CD4-positive, CD25-positive, alpha-beta regulatory T cell (primary cell): ENCODE results near the gene NEK11. TPM values are rescaled to one million over a fixed set of nuclear protein-coding genes. Genes with fewer than 3 reads are reported as not detected.
"Not testable (repeated sequence)": the region's sequence is repeated elsewhere in the genome, so short reads cannot be mapped to it uniquely, and the experiment has no call there.

Experiments
- ATAC-seq, 2 donors: fragments of 150-1000 bp; cut with Tn5 transposase; one replicate each; pipeline ENCODE4 v1.10.0; 2021; ENCODE audit warnings: low read depth in 2 of 2, moderate number of reproducible peaks in 2 of 2, moderate library complexity in 1 of 2
- DNase-seq, 3 donors: peaks; one replicate each; pipeline versions ENCODE4 v3.0.0 to v3.0.0-alpha.2; 2012 to 2022; ENCODE audit warnings: mixed read lengths in 1 of 3
- H3K27ac ChIP-seq: one replicate; pipeline ENCODE4 v1.7.0; 2013; ENCODE audit warnings: mild to moderate bottlenecking, low read length; ENCODE audit not compliant: insufficient read depth, poor library complexity, severe bottlenecking
- H3K27me3 ChIP-seq: one replicate; pipeline ENCODE4 v1.7.0; 2013; ENCODE audit warnings: low read length; ENCODE audit not compliant: control insufficient read depth, insufficient read depth
- H3K36me3 ChIP-seq: one replicate; pipeline ENCODE4 v1.7.0; 2013; ENCODE audit warnings: mild to moderate bottlenecking, low read length, moderate library complexity; ENCODE audit not compliant: control insufficient read depth, insufficient read depth
- H3K4me1 ChIP-seq: 2 replicates; pipeline ENCODE4 v1.7.0; 2013; ENCODE audit warnings: mild to moderate bottlenecking, low read length; ENCODE audit not compliant: insufficient read depth, control insufficient read depth, poor library complexity, severe bottlenecking
- H3K4me3 ChIP-seq: one replicate; pipeline ENCODE4 v1.7.0; 2013; ENCODE audit warnings: low read depth, mild to moderate bottlenecking, low read length, moderate library complexity
- H3K9me3 ChIP-seq, 2 experiments: 1 replicate in 1 of 2; 2 replicates in 1 of 2; pipeline ENCODE4 v1.7.0; 2013; ENCODE audit warnings: low read length in 2 of 2, mild to moderate bottlenecking in 1 of 2, moderate library complexity in 1 of 2; ENCODE audit not compliant: control insufficient read depth in 2 of 2
- H3K27ac Mint-ChIP-seq, 3 donors: one replicate each; pipeline ENCODE4 v1.8.0; 2020 to 2022; ENCODE audit warnings: mild to moderate bottlenecking in 3 of 3, mixed read lengths in 3 of 3, moderate library complexity in 2 of 3
- H3K27me3 Mint-ChIP-seq: one replicate; pipeline ENCODE4 v1.8.0; 2022; ENCODE audit warnings: mild to moderate bottlenecking, mixed read lengths
- H3K36me3 Mint-ChIP-seq: one replicate; pipeline ENCODE4 v1.8.0; 2020; ENCODE audit warnings: mixed read lengths
- H3K4me1 Mint-ChIP-seq, 4 donors: one replicate each; pipeline ENCODE4 v1.8.0; 2020 to 2022; ENCODE audit warnings: mixed read lengths in 4 of 4, mild to moderate bottlenecking in 1 of 4
- H3K4me3 Mint-ChIP-seq, 4 donors: one replicate each; pipeline ENCODE4 v1.8.0; 2020 to 2022; ENCODE audit warnings: mild to moderate bottlenecking in 4 of 4, mixed read lengths in 4 of 4, moderate library complexity in 3 of 4
- H3K9me3 Mint-ChIP-seq, 7 donors: one replicate each; pipeline ENCODE4 v1.8.0; 2020 to 2022; ENCODE audit warnings: mixed read lengths in 7 of 7, mild to moderate bottlenecking in 3 of 7, moderate library complexity in 2 of 7
- polyA plus RNA-seq, 4 donors: library from polyadenylated mRNA; unstranded; fragments of 300-500 nt; fragmentation: Illumina TruSeq; gene quantifications; one replicate each; pipeline ENCODE4 v1.2.3, GENCODE V29; 2021
- total RNA-seq: library from RNA; stranded (reverse); gene quantifications from one replicate; pipeline ENCODE4 v1.2.3, GENCODE V29; 2022

The NEK11 gene
- total and polyA plus RNA-seq, 5 donors from 2014 or later = 1.1 to 3.3 (median 1.7) TPM

DNA sequence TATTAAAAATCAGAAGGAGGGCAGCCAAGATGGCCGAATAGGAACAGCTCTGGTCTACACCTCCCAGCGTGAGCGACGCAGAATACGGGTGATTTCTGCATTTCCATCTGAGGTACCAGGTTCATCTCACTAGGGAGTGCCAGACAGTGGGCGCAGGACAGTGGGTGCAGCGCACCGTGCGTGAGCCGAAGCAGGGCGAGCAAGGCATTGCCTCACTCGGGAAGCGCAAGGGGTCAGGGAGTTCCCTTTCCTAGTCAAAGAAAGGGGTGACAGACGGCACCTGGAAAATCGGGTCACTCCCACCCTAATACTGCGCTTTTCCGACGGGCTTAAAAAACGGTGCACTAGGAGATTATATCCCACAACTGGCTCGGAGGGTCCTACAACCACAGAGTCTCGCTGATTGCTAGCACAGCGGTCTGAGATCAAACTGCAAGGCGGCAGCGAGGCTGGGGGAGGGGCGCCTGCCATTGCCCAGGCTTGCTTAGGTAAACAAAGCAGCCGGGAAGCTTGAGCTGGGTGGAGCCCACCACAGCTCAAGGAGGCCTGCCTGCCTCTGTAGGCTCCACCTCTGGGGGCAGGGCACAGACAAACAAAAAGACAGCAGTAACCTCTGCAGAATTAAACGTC is 304.9 kb downstream of the NEK11 start:
- not testable (repeated sequence) for ATAC-seq, H3K27ac Mint-ChIP-seq, H3K4me3 Mint-ChIP-seq, H3K36me3 ChIP-seq, H3K4me1 ChIP-seq, H3K27me3 ChIP-seq, H3K27ac ChIP-seq, DNase-seq, H3K4me1 Mint-ChIP-seq, H3K9me3 ChIP-seq, H3K4me3 ChIP-seq, H3K9me3 Mint-ChIP-seq, H3K27me3 Mint-ChIP-seq, H3K36me3 Mint-ChIP-seq

DNA sequence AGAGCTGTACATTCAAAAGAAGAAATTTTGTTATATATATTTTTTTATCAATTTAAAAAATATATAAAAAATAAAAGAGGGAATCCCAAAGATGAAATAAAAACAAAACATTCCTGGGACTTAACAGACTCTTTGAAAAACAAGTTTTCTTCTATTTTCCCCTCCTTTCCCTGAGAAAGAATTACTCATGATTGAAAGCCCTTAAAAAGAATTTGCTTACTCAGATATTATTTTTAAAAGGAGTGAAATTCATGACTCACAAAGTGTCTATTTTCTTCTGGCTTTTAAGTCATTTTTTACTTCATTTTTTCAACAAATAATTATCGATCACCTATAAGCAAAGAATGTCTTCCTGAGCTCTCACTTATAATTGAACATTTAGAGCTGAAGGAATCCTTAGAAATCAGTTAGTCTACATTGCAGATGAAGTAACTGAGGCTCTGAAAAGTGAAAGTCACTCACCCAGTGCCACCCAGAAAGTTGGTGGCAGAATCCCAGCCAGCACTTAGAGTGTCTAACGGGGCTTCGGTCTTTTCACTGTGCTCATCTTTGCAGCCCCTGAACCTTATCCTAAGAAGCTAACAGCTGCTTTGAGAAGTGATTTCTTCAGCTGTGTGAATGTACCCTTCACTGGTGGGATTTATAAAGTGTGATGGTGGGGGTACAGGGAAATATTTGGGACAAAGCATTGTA is 312.4 kb downstream of the NEK11 start:
- Histone ChIP-seq H3K4me1 (no peaks in the 10 kb centered on the region), H3K4me3 (no peak overlapping the region), H3K27ac (no peak overlapping the region), H3K27me3 (no peaks in the 10 kb centered on the region), H3K9me3 (no peaks in the 10 kb centered on the region), H3K36me3 (no peaks in the 10 kb centered on the region)
- Mint-ChIP-seq H3K9me3 (peaks cover 0 to 7% (median 2%) of the 10 kb centered on the region in 7 donors), H3K36me3 (no peaks in the 10 kb centered on the region), H3K27me3 (peaks cover 5% of the 10 kb centered on the region), H3K4me1 (no peaks in the 10 kb centered on the region), H3K27ac (no peak overlapping the region), H3K4me3 (no peak overlapping the region)
- no peak for ATAC-seq
- no peak for DNase-seq

DNA sequence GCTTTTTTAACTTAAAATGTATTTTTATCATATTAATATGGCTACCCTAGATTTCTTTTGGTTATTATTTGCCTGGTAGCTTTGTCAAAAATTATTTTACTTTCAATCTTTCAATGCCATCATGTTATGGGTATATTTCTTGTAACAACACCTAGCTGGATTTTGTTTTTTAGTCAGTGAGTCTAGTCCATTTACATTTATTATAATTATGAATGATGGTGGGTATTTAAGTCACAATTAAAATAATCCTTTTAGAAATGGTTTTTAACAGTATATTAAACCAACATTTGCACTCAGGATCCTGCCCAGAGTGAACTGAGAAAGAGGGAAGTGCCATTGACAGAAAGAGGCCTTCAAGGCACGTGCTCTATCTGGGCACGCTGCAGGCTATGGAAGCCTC is 315.1 kb downstream of the NEK11 start:
- Mint-ChIP-seq H3K4me3 (no peak overlapping the region), H3K27ac (no peak overlapping the region)
- H3K27me3 ChIP-seq = no peaks in the 10 kb centered on the region

DNA sequence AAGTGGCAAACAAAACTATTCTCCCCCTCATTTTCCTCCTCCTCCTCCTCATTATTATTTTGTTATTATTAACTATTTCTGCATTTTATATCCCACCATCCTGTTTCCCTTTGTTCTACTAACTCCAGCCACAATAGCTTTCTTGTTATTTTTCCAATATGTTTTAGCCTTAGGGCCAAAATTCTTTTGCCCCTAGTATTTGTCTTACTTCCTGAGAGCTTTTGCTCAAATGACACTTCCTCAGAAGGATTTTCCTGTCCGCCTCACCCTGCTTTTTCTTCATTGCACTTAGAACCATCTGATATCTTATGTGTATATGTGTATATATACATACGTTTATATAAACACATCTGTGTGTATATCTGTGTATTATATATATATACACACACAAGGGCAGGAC is 322.2 kb downstream of the NEK11 start:
- H3K4me1 ChIP-seq = no peaks in the 10 kb centered on the region
- no peak overlapping the region for H3K27ac ChIP-seq
- peaks cover 7% of the 10 kb centered on the region for H3K27me3 Mint-ChIP-seq
- no peaks in the 10 kb centered on the region for H3K27me3 ChIP-seq
- H3K27ac Mint-ChIP-seq = no peak overlapping the region
- H3K4me1 Mint-ChIP-seq = no peaks in the 10 kb centered on the region
- ATAC-seq (no peak), DNase-seq (no peak)
- no peaks in the 10 kb centered on the region for H3K9me3 ChIP-seq
- H3K36me3 ChIP-seq = no peaks in the 10 kb centered on the region
- H3K4me3 Mint-ChIP-seq = no peak overlapping the region
- H3K9me3 Mint-ChIP-seq = peaks cover 0 to 11% (median under 1%) of the 10 kb centered on the region in 7 donors
- H3K4me3 ChIP-seq = no peak overlapping the region
- H3K36me3 Mint-ChIP-seq = no peaks in the 10 kb centered on the region

More for the DNA sequence above, 315.1 kb downstream of the NEK11 start:
- Histone ChIP-seq H3K4me1 (no peaks in the 10 kb centered on the region), H3K27ac (no peak overlapping the region), H3K9me3 (no peaks in the 10 kb centered on the region), H3K4me3 (no peak overlapping the region), H3K36me3 (no peaks in the 10 kb centered on the region)
- ATAC-seq (no peak), DNase-seq (no peak)
- Mint-ChIP-seq H3K9me3 (peaks cover 0 to 12% (median 2%) of the 10 kb centered on the region in 7 donors), H3K27me3 (peaks cover 5% of the 10 kb centered on the region), H3K36me3 (no peaks in the 10 kb centered on the region), H3K4me1 (no peaks in the 10 kb centered on the region)

DNA sequence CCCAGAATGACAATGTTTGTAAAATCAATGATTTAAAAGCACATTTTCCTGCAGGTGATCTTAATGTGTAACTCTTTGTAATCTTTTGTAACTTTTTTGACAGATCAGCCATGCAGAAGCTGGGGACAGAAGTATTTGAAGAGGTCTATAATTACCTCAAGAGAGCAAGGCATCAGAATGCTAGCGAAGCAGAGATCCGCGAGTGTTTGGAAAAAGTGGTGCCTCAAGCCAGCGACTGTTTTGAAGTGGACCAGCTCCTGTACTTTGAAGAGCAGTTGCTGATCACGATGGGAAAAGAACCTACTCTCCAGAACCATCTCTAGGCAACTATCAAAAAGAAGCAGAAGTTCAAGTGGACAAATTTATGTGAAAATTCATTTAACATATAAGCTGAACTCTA is 322.8 kb downstream of the NEK11 start:
- Mint-ChIP-seq H3K36me3 (no peaks in the 10 kb centered on the region), H3K27me3 (peaks cover 7% of the 10 kb centered on the region), H3K27ac (no peak overlapping the region), H3K4me1 (no peaks in the 10 kb centered on the region), H3K4me3 (no peak overlapping the region), H3K9me3 (peaks cover 0 to 6% (median 0%) of the 10 kb centered on the region in 7 donors)
- ATAC-seq (no peak), DNase-seq (no peak)
- Histone ChIP-seq H3K4me3 (no peak overlapping the region), H3K36me3 (no peaks in the 10 kb centered on the region), H3K9me3 (no peaks in the 10 kb centered on the region), H3K27ac (no peak overlapping the region), H3K4me1 (no peaks in the 10 kb centered on the region), H3K27me3 (no peaks in the 10 kb centered on the region)

DNA sequence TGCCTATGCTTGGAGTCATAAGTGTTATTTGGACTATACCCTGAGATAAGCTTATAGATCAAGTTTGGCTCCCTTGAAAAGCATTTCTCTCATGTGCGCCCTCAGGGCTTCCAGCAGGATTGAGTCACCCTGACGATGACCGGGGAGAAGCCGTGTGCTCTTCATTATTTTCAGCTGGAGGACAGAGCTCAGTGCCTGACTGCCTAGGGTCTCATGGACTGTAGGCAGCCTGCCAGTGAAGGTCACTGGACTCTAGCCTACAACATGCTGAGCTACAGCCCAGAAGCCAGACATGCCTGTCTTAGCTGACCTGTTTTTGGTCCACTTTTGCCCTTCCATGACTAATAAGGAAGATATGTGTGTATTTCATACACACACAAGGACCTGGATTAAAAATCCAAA is 323.3 kb downstream of the NEK11 start:
- Histone ChIP-seq H3K4me1 (no peaks in the 10 kb centered on the region), H3K4me3 (no peak overlapping the region), H3K27me3 (no peaks in the 10 kb centered on the region), H3K36me3 (no peaks in the 10 kb centered on the region), H3K27ac (no peak overlapping the region), H3K9me3 (no peaks in the 10 kb centered on the region)
- Mint-ChIP-seq H3K27me3 (peaks cover 7% of the 10 kb centered on the region), H3K36me3 (no peaks in the 10 kb centered on the region), H3K9me3 (peaks cover 0 to 4% (median 0%) of the 10 kb centered on the region in 7 donors), H3K4me1 (no peaks in the 10 kb centered on the region), H3K27ac (no peak overlapping the region), H3K4me3 (no peak overlapping the region)
- ATAC-seq (no peak), DNase-seq (no peak)

DNA sequence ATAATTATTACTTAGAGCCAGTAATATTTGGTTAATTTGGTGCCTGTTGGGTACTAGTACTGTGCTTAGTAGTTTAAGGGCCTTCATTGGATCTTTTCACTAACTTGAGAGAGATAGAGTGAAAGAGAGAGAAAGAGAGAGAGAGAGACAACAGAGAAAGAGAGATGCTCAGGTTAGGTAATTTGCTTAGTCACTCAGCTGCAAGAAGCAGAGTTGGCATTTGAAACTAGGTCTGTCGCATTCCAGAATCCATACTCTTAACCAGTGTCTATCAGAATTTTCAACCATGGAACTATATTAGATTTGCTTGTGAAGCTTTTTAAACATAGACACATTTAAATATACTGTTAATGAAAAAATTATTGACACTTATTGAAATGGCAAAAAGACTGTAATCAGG is 323.8 kb downstream of the NEK11 start:
- Mint-ChIP-seq H3K36me3 (no peaks in the 10 kb centered on the region), H3K4me1 (no peaks in the 10 kb centered on the region), H3K27me3 (peaks cover 7% of the 10 kb centered on the region), H3K4me3 (no peak overlapping the region), H3K27ac (no peak overlapping the region), H3K9me3 (peaks cover 0 to 3% (median 0%) of the 10 kb centered on the region in 7 donors)
- H3K4me1 ChIP-seq = no peaks in the 10 kb centered on the region
- H3K27ac ChIP-seq = no peak overlapping the region
- H3K27me3 ChIP-seq = no peaks in the 10 kb centered on the region
- no peak overlapping the region for H3K4me3 ChIP-seq
- H3K9me3 ChIP-seq = no peaks in the 10 kb centered on the region
- no peaks in the 10 kb centered on the region for H3K36me3 ChIP-seq
- DNase-seq (no peak), ATAC-seq (no peak)
